Coronary artery (tissue), 2 donors: Measurements from ENCODE around the gene DDX17.

Source experiments
- DNase-seq: peaks from one replicate; pipeline ENCODE4 v3.0.0-alpha.2; 2017; ENCODE audit warnings: low spot score
- H3K27ac ChIP-seq, 2 donors: fragments of 200-600 bp; sonication (generic); one replicate each; pipeline ENCODE4 v1.5.1; 2016 to 2019
- H3K4me3 ChIP-seq: fragments of 200-600 bp; sonication (generic); 2 replicates; pipeline ENCODE4 v1.5.1; 2016; ENCODE audit warnings: mild to moderate bottlenecking, moderate library complexity
- TF ChIP-seq, protein P1 (sequence below): fragments of 200-600 bp; sonication (generic); IDR thresholded peaks from one replicate; pipeline ENCODE4 v1.5.1; 2019; ENCODE audit warnings: antibody characterized with exemption

The DDX17 gene

DNA sequence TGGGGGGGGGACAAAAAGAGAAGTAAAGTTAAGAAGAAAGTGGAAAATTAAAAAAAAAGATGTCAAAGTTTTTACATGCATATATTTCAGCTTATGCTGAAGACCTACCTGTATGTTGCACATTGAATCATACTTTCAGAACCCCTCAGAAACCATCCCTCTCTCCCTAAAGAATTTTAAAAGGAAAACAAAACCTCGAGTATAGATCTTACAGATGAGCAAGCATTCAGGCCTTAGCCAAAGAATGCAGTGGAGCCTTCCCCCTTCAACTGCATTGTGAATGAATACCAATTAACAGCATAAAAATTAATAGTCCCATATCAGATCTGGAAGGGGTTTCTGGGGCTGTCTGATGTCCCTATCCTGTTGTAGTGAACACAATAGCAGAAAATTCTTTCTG, 21.9 kb downstream of the DDX17 start:
- no peak for DNase-seq
- Histone ChIP-seq H3K4me3 (no peak overlapping the region), H3K27ac (no peak overlapping the region)
- TF ChIP-seq, protein P1, sequence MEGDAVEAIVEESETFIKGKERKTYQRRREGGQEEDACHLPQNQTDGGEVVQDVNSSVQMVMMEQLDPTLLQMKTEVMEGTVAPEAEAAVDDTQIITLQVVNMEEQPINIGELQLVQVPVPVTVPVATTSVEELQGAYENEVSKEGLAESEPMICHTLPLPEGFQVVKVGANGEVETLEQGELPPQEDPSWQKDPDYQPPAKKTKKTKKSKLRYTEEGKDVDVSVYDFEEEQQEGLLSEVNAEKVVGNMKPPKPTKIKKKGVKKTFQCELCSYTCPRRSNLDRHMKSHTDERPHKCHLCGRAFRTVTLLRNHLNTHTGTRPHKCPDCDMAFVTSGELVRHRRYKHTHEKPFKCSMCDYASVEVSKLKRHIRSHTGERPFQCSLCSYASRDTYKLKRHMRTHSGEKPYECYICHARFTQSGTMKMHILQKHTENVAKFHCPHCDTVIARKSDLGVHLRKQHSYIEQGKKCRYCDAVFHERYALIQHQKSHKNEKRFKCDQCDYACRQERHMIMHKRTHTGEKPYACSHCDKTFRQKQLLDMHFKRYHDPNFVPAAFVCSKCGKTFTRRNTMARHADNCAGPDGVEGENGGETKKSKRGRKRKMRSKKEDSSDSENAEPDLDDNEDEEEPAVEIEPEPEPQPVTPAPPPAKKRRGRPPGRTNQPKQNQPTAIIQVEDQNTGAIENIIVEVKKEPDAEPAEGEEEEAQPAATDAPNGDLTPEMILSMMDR = no peak

DNA sequence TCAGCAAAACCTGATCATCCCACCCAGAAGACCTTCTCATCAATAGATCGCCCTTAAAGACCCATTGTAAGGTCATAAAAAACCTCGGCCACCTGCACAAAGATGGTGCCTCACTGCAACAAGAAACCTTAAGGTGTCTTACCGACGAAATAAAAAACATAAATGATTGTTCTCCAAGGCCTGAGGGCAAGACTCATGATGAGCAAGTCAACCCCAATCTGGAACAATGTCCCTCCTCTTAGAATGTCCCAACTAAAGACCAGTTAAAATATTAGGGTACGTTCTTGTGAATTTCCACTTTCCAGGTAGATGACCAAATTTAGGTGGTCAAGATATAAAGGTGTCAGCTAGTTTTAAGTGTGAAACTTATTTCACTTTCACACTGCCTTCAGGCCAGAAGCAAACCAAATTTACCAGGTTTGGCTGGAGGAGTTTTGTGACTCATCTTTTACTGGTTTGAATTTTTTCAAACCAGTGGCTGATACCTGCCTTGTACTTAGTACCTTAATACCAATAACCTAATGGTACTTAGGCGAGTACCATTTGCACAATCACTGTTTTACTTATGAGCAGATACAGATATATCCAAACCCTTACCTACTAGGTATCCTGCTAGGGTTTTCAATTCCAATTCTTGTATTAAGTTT, 23.3 kb downstream of the DDX17 start:
- DNase-seq = no peak
- H3K4me3 ChIP-seq = no peak overlapping the region
- TF ChIP-seq, protein P1 = no peak
- H3K27ac ChIP-seq = no peak overlapping the region

DNA sequence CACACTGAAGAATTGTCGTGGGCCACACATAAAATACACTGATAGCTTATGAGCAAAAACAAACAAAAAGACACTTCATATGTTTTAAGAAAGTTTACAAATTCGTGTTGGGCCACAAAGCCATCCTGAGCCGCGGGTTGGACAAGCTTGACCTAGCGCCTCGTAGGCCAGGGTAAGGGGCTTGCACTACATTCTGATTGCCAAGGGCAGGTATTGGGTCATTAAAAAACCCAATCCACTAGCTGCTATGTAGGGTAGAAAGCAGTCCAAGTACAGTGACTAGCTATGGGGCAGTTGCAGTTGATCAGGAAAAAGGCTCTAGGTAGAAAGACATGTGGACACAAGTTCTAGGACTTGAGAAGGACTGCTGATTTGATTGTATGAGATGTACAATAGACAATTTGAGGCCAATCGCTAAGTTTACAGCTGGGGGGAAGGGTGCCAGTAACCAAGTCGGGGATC, 24.2 kb downstream of the DDX17 start:
- DNase-seq = no peak
- TF ChIP-seq, protein P1 = no peak
- H3K27ac ChIP-seq = no peak overlapping the region
- no peak overlapping the region for H3K4me3 ChIP-seq

DNA sequence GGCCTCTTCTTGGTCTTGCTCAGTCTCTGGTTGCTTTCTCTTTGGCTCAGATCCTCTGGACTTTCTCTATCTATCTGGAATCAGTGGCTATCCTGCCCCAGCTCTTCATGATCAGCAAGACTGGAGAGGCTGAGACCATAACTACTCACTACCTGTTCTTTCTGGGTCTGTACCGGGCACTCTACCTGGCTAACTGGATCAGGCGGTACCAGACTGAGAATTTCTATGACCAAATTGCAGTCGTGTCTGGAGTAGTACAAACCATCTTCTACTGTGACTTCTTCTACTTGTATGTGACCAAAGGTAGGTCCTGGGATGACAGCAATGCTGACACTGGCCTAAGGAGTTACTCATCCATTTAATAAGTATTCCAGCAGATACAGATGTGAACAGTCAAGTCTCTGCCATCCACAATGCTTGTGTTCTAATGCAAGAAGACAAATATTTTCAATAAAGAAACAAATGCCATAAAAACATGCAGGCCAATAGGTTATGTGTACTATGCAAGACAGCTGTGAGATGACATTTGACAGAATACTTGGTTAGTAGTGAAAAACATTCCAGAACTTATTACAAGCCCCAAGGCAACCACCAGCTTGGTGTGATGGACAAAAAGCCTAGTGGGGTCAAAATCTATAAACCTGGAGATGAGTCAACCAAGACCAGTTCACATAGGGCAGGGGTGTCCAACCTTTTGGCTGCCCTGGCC, 24.8 kb downstream of the DDX17 start:
- Histone ChIP-seq H3K27ac (no peak overlapping the region), H3K4me3 (no peak overlapping the region)
- TF ChIP-seq, protein P1 = no peak
- DNase-seq = no peak

DNA sequence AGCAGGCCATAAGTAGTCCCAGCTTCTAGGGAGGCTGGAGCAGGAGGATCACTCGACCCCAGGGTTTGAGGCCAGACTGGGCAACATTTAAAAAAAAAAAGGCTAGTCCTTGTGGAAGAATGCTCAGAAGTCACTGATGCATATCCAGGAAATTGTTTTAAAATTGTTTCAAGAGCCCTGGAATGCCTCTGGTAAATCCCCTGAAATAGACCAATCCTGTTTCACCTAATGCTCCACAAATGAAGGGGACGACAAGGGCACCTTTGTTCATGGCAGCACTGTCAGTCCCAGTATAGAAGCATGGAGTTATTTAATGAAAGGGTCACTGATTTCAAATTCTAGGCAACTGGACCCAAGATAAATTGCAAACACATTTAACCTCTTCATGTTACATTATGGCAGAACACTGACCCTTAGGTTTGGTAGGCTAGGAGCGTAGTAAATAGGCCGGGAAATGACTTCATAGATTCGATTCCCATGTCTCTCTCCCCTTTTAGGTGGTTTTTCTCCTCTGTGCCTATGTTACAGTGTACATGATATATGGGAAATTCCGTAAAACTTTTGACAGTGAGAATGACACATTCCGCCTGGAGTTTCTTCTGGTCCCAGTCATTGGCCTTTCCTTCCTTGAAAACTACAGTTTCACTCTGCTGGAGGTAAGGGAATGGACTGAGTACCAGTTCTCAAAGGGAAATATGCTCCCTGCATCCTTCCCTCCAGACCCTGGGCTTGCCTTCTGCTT, 26.8 kb downstream of the DDX17 start:
- DNase-seq = no peak
- TF ChIP-seq, protein P1 = no peak
- Histone ChIP-seq H3K27ac (no peak overlapping the region), H3K4me3 (no peak overlapping the region)

DNA sequence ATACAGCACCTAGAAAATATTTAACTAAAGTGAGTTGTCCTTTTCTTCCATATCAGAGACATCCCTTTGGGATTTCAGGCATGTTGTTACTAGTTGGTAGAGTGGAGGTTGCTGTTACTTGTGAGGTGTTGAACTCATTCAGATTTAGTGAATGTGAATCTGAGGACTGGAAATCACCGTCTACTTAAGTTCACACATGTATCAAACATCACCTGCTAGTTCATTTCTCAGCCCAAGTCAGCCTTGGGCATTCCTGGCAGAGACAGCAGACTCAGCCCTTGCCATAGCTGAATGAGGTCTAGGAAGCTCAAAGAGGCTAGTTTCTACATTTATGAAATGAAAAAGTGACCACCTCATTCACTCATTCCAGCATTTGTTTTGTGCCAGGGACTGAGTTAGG, 28.5 kb downstream of the DDX17 start:
- no peak overlapping the region for H3K27ac ChIP-seq
- DNase-seq = no peak
- TF ChIP-seq, protein P1 = no peak
- H3K4me3 ChIP-seq = no peak overlapping the region
